PC-3 (cell line): ENCODE results near the gene RINL.

Experiments used
- CTCF ChIP-seq: fragments of 300-600 bp; sonication (generic); conservative IDR thresholded peaks from 2 replicates; pipeline ENCODE4 v1.5.1; 2017; ENCODE audit warnings: antibody characterized with exemption, low read depth, mild to moderate bottlenecking, low read length
- EZH2 ChIP-seq: fragments of 300-600 bp; sonication (generic); IDR thresholded peaks from one replicate; pipeline ENCODE4 v1.6.1; 2017; ENCODE audit warnings: antibody characterized with exemption, mild to moderate bottlenecking, low read length; ENCODE audit not compliant: unreplicated experiment

- TF ChIP-seq CTCF (no peak), EZH2 (no peak)
Observed at GRCh38 chr19:38883286-38883685, 5.2 kb upstream of the RINL start.
